Renal pelvis (tissue), 4 donors: Measurements from ENCODE around the gene ZNF672. TPM values are rescaled to one million over a fixed set of nuclear protein-coding genes. Genes with fewer than 3 reads are reported as not detected.

Source experiments
- DNase-seq: peaks from one replicate; pipeline ENCODE4 v3.0.0-alpha.2; 2013
- polyA plus RNA-seq, 3 donors: library from polyadenylated mRNA; unstranded; fragments of 120-200 nt; gene quantifications; one replicate each; pipeline ENCODE4 v1.2.1, GENCODE V29; 2013; ENCODE audit not compliant: insufficient read length in 3 of 3

ZNF672 gene
- polyA plus RNA-seq, 3 donors: 24.0 to 30.8 (median 27.0) TPM

- no peak for DNase-seq
Observed at GRCh38 chr1:248850536-248851251, 12.7 kb downstream of the ZNF672 start.

GRCh38 chr1:248851390-248851789 is 13.4 kb downstream of the ZNF672 start:
- DNase-seq: no peak

DNA sequence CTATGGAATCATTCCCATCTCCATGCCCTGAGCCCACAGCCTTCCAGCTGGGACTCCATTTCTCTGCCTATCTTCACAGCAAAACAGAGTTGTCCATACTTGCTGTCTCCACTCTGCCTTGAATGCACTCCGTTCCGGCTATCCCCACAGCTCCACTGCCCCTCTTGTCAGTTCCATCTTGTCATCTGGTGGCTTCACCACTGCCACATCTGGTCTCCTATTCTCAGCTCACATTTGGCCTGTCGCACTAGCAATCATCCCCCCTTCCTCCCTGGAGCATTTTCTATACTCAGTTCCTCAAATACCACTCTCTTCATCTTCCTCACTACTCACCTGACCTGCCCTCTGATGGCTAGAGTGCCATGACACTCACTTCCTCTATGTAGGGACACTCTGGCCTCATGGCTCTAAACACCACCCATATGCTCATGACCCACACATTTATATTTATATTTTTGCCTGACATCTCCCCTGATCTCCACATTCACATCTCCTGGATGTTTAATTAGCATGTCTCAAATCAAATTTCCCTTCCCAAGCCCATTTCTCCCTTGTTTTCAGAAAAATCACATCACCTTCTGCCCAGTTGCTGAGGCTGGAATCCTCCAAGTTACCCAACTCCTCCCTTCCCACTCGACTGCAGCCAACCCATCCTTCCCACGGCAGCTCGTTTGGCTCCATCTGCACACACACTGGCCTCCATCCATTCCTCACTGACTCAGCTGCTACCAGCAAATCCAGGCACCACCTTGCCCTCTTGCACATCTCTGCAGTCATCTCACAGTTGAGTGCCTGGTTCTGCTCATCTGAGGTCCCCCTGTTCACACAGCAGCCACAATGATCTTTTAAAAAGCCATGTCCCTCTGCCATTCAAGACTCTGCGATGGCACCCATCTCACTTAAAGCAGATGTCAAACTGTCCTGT is 14.7 kb downstream of the ZNF672 start:
- no peak for DNase-seq

DNA sequence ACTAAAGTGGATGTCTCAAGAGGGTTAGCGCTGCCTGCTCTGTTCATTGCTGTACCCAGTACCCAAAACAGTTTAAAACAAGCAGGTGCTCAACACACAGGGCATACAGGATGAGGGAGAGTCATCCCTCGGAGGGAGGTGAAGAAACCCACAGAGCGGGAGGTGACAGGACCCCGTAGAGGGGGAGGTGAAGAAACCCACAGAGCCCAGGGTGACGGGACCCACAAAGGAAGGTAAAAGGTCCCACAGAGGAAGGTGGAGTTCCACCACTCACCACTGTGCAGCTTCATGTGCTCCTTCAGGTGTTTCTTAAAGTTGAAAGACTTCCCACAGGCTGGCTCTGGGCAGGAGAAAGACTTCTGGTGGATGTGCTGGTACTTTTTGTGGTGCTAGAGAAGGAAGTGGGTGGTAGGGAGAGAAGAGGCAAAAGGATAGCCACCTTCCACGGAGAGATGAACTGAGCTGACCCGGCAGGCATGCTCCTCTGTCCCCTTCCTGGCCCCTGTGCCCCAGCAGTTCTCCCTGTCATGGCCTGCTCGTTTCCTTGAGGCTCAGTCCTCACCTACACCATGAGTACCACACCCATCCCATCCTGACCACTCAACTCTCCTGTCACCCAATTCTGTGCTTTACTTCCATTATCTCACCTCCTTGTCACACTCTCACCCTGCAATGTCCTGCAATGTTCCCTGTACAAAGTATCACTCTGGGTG is 15.8 kb downstream of the ZNF672 start:
- DNase-seq: no peak

DNA sequence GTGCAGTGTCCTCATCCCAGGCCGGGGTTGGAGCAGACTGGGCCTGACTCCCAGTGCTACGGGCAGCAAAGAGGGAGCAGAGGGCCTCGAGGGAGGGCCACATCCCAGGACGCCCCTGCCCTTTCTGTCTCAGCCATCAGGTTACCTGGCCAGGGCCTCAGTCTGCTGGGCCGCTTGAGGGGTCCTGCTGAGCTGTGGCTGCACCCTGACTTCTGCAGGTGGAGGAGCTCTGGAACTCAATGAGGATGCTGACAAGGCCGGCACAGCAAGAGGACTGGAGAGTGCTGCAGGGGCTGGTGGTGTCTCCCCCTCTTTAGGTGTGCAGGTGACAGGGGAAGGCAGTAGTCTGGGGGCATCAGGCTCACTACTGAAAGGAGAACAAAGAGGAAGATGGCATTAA is 17.6 kb downstream of the ZNF672 start:
- no peak for DNase-seq

DNA sequence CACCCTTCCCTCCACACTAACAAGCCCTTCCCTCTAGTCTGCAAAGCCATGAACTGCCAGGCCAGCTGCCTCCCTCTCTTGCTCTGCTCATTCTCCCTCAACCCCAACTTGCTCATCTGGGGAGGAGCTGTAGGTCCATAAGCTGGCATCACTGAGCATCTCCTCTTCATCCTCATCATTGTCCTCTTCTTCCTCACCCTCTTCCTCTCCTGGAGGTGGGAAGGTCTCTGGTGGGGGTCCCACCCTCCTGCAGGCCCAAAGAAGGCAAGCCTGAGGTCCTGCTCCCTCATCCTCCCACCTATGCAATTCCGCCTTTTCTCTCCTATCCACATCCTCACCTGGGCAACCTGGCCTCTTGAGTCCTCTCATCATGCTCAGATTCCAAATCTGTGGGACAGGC is 18.2 kb downstream of the ZNF672 start:
- no peak for DNase-seq

- DNase-seq: no peak
Observed at GRCh38 chr1:248857201-248857600, 19.2 kb downstream of the ZNF672 start.

- no peak for DNase-seq
Observed at GRCh38 chr1:248857749-248858095, 19.7 kb downstream of the ZNF672 start.

GRCh38 chr1:248858096-248858890 is 20.3 kb downstream of the ZNF672 start:
- DNase-seq: peak; percentile 69

GRCh38 chr1:248858891-248859889 is 21.2 kb downstream of the ZNF672 start, which contains the start of gene ZNF692:
Gene ZNF692 (minus strand): TSS chr1:248859085. CDS start chr1:248858309, 776 bp downstream.
- peak; percentile 97 for DNase-seq

- no peak for DNase-seq
Observed at GRCh38 chr1:248860007-248860406, 22.0 kb downstream of the ZNF672 start.

- no peak for DNase-seq
Observed at GRCh38 chr1:248861616-248862015, 23.6 kb downstream of the ZNF672 start.

GRCh38 chr1:248862695-248862997 is 24.6 kb downstream of the ZNF672 start:
- no peak for DNase-seq

DNA sequence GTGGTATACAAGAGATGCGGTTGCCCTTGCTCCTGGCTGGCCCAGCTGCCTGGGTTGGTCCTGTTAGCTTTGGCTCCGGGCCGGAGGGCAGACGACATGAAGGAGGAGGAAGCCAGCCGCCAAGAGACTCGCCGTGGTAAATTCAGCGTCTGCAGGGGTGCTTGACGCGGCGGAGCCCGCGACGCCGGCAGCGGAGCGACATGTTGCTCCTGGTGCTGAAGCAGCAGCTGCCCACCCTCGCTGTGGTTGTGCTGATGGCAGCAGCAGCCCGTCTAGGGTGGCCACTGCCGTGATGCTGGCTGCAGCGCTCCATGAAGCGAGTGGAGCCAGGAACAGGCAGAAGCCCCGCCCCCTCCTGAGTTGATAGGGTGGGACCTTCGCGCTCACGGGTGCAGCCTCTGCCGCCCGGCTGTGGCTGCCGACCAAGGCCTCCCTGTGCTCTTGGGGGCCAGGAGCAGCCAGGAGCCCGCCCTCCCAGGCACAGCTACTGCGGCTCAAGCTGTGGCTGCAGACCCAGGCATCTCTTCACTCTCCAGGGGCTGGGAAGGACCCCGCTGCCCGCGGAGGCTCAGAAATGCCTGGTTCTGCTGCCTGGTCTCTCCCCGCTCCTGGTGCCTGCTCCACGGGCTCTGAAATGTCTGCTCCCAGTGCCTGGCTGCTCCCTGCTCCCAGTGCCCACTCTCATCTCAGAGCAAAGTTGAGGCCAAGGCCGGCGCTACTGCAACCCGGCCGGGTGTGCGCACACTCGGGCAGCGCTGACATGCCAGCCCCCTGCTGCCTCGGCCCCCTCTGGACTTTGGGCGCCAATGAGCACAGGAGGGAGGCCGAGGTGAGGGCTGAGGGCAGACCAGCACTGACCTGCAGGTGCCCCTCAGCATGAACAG is 25.2 kb downstream of the ZNF672 start:
- DNase-seq: peak; percentile 82

DNA sequence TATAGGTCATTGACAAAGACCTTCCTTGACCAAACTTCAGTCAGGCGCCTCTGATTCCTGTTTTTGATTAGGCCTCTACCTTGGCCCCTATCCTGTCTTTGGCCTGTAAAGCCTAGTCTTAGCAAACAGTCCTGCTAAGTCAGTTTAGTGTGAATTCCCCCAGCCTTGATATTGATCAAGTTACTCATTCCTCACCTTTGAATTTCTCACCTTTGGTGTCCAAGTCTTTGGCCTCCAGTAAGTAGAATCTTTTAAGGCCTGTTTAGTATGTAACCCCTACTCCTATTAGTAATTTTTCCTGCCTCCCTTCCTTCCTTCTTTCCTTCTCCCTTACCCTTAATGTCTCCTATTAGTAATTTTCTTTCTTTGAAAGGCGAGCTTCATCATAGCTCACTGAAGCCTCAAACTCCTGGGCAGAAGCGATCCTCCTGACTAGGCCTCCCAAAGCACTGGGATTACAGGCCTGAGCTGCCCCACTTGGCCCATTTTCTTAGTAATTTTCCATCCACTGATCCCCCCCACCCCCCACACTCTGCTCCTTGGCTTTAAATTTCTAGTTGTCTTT is 33.9 kb downstream of the ZNF672 start:
- no peak for DNase-seq

- DNase-seq: peak; percentile 74
Observed at GRCh38 chr1:248872752-248873408, 34.9 kb downstream of the ZNF672 start.

- DNase-seq: peak; percentile 95
Observed at GRCh38 chr1:248873409-248873992, 35.5 kb downstream of the ZNF672 start.

DNA sequence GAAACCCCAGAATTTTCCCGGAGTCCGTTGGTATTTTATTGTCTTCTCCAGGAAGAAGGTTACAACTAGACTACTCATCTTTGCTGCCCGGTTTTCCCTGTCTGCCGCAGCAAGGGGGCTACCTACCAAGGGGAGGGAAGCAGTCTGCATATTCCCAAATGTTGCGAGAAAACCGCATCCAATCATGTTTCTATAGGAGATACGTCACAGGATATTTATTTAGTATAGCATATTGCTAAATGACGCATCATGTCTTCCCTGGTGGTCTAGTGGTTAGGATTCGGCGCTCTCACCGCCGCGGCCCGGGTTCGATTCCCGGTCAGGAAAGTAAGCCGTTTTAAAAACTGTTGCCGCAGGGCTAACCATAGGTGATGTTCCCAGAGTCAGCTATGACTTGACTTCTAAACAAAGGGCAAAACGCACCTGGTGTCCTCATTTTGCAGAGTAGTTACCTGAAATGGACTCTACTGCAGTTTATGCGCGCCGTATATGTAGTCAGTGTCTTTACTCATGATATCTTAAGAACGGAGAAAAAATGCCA is 36.0 kb downstream of the ZNF672 start:
- DNase-seq: peak; percentile 88
